ENCODE results near the gene LRBA. TPM values are rescaled to one million over a fixed set of nuclear protein-coding genes. Genes with fewer than 3 reads are reported as not detected.

Gene LRBA
- total RNA-seq, 1 experiment from 2014 or later: 55.3 TPM

DNA sequence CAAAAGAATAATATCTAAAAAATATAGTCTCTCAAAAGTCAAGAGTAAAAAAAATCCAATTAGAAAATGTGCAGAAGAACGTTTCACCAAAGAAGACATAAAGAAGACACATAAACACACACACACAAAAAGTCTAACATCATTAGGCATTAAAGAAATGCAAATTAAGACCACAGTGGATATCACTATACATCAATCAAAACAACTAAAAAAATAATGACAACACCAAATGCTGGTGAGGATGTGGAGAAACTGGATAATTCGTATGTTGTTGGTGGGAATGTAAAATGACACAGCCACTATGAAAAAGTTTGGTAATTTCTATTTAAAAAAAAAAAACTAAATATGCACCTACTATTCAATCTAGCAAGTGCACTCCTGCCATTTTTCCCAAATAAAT, 66.4 kb downstream of the LRBA start:
- Histone ChIP-seq H4K91ac (ENCODE audit: insufficient read length, low read depth, low read length) (no peak overlapping the region), H2BK12ac (ENCODE audit: insufficient read length, low read depth, low read length) (no peak overlapping the region), H3K56ac (ENCODE audit: insufficient read length, low read depth, low read length) (no peak overlapping the region), H3K23me2 (ENCODE audit: insufficient read length, low read depth, low read length, poor library complexity, severe bottlenecking) (no peaks in the 10 kb centered on the region), H3K9ac (ENCODE audit: extremely low read depth, insufficient read length, low read length) (no peak overlapping the region), H3K9me3 (ENCODE audit: control insufficient read depth, low read depth, low read length) (no peaks in the 10 kb centered on the region), H2AK5ac (ENCODE audit: insufficient read length, low read length) (no peak overlapping the region), H2AFZ (ENCODE audit: low read length) (no peak overlapping the region), H3K18ac (ENCODE audit: insufficient read length, low read depth, low read length) (no peak overlapping the region), H3K79me1 (ENCODE audit: insufficient read depth, low read depth, low read length, poor library complexity, severe bottlenecking) (peaks cover 3% of the 10 kb centered on the region), H4K20me1 (ENCODE audit: control insufficient read depth, insufficient read depth, insufficient read length) (no peaks in the 10 kb centered on the region), H3T11ph (ENCODE audit: low read length) (no peak overlapping the region), H3K4me2 (ENCODE audit: insufficient read depth, insufficient read length, low read length) (no peak overlapping the region), H3K27me3 (ENCODE audit: insufficient read depth, low read length) (no peaks in the 10 kb centered on the region), H2BK20ac (ENCODE audit: low read depth, low read length, poor library complexity, severe bottlenecking) (no peak overlapping the region), H3K14ac (ENCODE audit: insufficient read depth, low read length) (no peak overlapping the region), H2BK5ac (ENCODE audit: insufficient read length, low read length) (no peak overlapping the region), H3K79me2 (ENCODE audit: insufficient read depth, low read length) (peaks cover 6% of the 10 kb centered on the region; the same call in 1 of the 2 replicates), H4K5ac (ENCODE audit: insufficient read length, low read depth, low read length) (no peak overlapping the region), H3K4me1 (ENCODE audit: insufficient read depth, low read length) (no peaks in the 10 kb centered on the region), H4K8ac (replicated peaks; ENCODE audit: insufficient read length, low read depth, low read length) (no peak overlapping the region), H3K23ac (ENCODE audit: insufficient read length, low read depth, low read length) (no peak overlapping the region), H3K27ac (ENCODE audit: insufficient read length, low read depth, low read length) (no peak overlapping the region), H2BK120ac (ENCODE audit: low read depth, low read length, poor library complexity, severe bottlenecking) (no peak overlapping the region), H3K4ac (ENCODE audit: low read depth, low read length) (no peak overlapping the region), H2BK15ac (ENCODE audit: low read depth, low read length) (no peak overlapping the region)
- H3K36me3 Mint-ChIP-seq (ENCODE audit: insufficient read depth in 1 of 3, low read depth in 3 of 3): peaks cover 5 to 11% (median 11%) of the 10 kb centered on the region in 3 experiments; a peak in 5 of 7 replicates
- DNase-seq: no peak
- no peak for TF ChIP-seq CTCF (conservative IDR thresholded peaks at IDR 0.05)
- peaks cover 4 to 6% of the 10 kb centered on the region in 2 experiments; a peak in 4 of 5 replicates for H3K9me3 Mint-ChIP-seq
- no CpG with 5 or more reads among the region's 2 CpGs for WGBS (ENCODE audit: extremely low coverage, insufficient read length, low lambda C conversion rate)
- H3K27me3 Mint-ChIP-seq (ENCODE audit: low read depth): no peaks in the 10 kb centered on the region
- H3K4me3 Mint-ChIP-seq: no peak overlapping the region
- H3K27ac Mint-ChIP-seq: no peak overlapping the region
- peaks cover 16 to 20% of the 10 kb centered on the region in 2 experiments for H3K4me1 Mint-ChIP-seq
